ENCODE data around the gene PHETA1. TPM values are rescaled to one million over a fixed set of nuclear protein-coding genes. Genes with fewer than 3 reads are reported as not detected.
"Not testable (repeated sequence)": the region's sequence is repeated elsewhere in the genome, so short reads cannot be mapped to it uniquely, and the experiment has no call there.

Gene PHETA1
- total RNA-seq, 4 donors from 2014 or later: 8.7 to 16.7 (median 14.5) TPM

- Histone ChIP-seq H3K27me3 (no peaks in the 10 kb centered on the region), H3K36me3 (no peaks in the 10 kb centered on the region), H3K9me3 (no peaks in the 10 kb centered on the region), H3K4me3 (no peak overlapping the region), H3K4me1 (peaks cover 13 to 14% of the 10 kb centered on the region in 2 donors), H3K27ac (no peak overlapping the region)
- no peak for ATAC-seq
- TF ChIP-seq POLR2A (IDR thresholded peaks at IDR 0.05) (no peak), CTCF (IDR thresholded peaks at IDR 0.05 in 4 of 5, conservative IDR thresholded peaks at IDR 0.05 in 1 of 5) (no peak)
- no peak for DNase-seq
- intact Hi-C loops (cut with DNase I; ENCODE audit: low total_unique reads) (no loop called here), in situ Hi-C loops (cut with MboI; ENCODE audit: low sequenced_read_pairs in 4 of 4) (no loop called here)
These were observed 32.3 kb upstream of the PHETA1 start for GRCh38 chr12:111401167-111401605.

GRCh38 chr12:111399741-111400404 is 31.0 kb upstream of the PHETA1 start:
- in situ Hi-C loops (cut with MboI; ENCODE audit: low sequenced_read_pairs in 4 of 4): loop anchor here (5.0 to 25.0 kb wide), 6 partner anchors 47 to 287 kb away; partner anchors contain the start of genes ACAD10 (in 1 of the 4) and BRAP (in 1 of the 4)
- H3K27ac ChIP-seq: peak overlapping the region in 2 of 4 donors; percentile 25 to 38

DNA sequence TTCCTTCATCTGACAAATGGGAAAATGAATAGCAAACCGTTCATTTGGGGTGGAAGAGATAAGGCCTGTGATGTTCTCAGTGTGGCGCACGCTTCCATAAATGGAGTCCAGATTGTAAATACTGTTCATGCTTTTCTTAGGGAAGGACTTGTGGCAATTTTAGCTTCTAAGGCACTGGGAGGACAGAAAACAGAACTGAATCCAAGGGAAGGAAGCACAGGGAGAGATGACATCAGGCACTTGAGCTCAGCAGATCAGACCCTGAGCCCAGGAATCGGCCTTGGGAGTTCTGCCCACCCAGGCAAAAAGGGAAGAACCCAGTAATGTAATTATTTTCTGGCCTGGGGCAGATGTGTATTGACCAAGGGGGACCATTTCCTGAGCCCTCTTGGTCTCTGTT is 29.6 kb upstream of the PHETA1 start:
- Histone ChIP-seq H3K9me3 (no peaks in the 10 kb centered on the region), H3K27me3 (no peaks in the 10 kb centered on the region), H3K36me3 (no peaks in the 10 kb centered on the region), H3K4me3 (no peak overlapping the region), H3K27ac (peak overlapping the region in 2 of 4 donors; percentile 3 to 38), H3K4me1 (peaks cover 7 to 10% of the 10 kb centered on the region in 2 donors)
- DNase-seq (peak in 1 of 2 donors; percentile 29), ATAC-seq (no peak)
- intact Hi-C loops (cut with DNase I; ENCODE audit: low total_unique reads) (no loop called here), in situ Hi-C loops (cut with MboI; ENCODE audit: low sequenced_read_pairs in 4 of 4) (loop anchor here (5.0 to 25.0 kb wide), 6 partner anchors 49 to 289 kb away; partner anchors contain the start of genes ACAD10 (in 1 of the 4) and BRAP (in 1 of the 4))
- TF ChIP-seq CTCF (IDR thresholded peaks at IDR 0.05 in 4 of 5, conservative IDR thresholded peaks at IDR 0.05 in 1 of 5): no peak
- no peak for TF ChIP-seq POLR2A (IDR thresholded peaks at IDR 0.05)

More at GRCh38 chr12:111399741-111400404, 31.0 kb upstream of the PHETA1 start:
- H3K36me3 ChIP-seq; ATAC-seq; H3K4me3 ChIP-seq; DNase-seq; intact Hi-C loops (cut with DNase I; ENCODE audit: low total_unique reads); H3K27me3 ChIP-seq; H3K9me3 ChIP-seq: not testable (repeated sequence)
- H3K4me1 ChIP-seq: peaks cover 11 to 13% of the 10 kb centered on the region in 2 donors

- ATAC-seq: peak; percentile 84 to 86
- intact Hi-C loops (cut with DNase I; ENCODE audit: low total_unique reads): loop anchor here (1.0 kb wide), 2 partner anchors 54 to 132 kb away; no protein-coding TSS in a partner anchor
- in situ Hi-C loops (cut with MboI; ENCODE audit: low sequenced_read_pairs in 4 of 4): loop anchor here (5.0 to 25.0 kb wide), 6 partner anchors 50 to 290 kb away; partner anchors contain the start of genes ACAD10 (in 1 of the 4) and BRAP (in 1 of the 4)
- Histone ChIP-seq H3K4me3 (peak overlapping the region; percentile 8 to 44 (median 25)), H3K27me3 (no peaks in the 10 kb centered on the region), H3K9me3 (no peaks in the 10 kb centered on the region), H3K36me3 (no peaks in the 10 kb centered on the region), H3K4me1 (peaks cover 0 to 4% of the 10 kb centered on the region in 2 donors), H3K27ac (peak overlapping the region; percentile 27 to 66 (median 62))
- TF ChIP-seq CTCF (IDR thresholded peaks at IDR 0.05 in 4 of 5, conservative IDR thresholded peaks at IDR 0.05 in 1 of 5): peak; percentile 99 to 100 (median 99)
- no peak for TF ChIP-seq POLR2A (IDR thresholded peaks at IDR 0.05)
- peak; percentile 61 to 76 for DNase-seq
These were observed 28.0 kb upstream of the PHETA1 start for GRCh38 chr12:111396726-111397445.

DNA sequence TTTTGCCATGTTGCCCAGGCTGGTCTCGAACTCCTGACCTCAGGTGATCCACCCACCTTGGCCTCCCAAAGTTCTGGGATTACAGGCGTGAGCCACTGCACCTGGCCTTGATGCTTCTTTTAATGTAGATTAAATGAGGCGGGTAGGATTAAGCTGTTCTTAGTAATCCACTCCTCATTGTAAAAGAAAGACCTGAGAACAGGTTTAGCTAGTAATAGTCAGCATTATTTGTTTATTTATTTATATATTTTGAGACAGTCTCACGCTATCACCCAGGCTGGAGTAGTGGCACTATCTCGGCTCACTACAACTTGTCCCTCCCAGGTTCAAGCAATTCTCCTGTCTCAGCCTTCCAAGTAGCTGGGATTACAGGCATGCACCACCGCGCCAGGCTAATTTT is 27.4 kb upstream of the PHETA1 start:
- in situ Hi-C loops (cut with MboI; ENCODE audit: low sequenced_read_pairs in 4 of 4): loop anchor here (5.0 to 25.0 kb wide), 6 partner anchors 51 to 291 kb away; partner anchors contain the start of genes ACAD10 (in 1 of the 4) and BRAP (in 1 of the 4)
- ATAC-seq; DNase-seq; H3K4me1 ChIP-seq; H3K9me3 ChIP-seq; H3K27me3 ChIP-seq; H3K36me3 ChIP-seq; H3K27ac ChIP-seq; intact Hi-C loops (cut with DNase I; ENCODE audit: low total_unique reads); H3K4me3 ChIP-seq: not testable (repeated sequence)

Measured in gastrocnemius medialis (tissue), 4 donors.